Esophagus squamous epithelium (tissue), 4 donors: Measurements from ENCODE around the gene CDC42BPG.

Source experiments
- POLR2A ChIP-seq, 4 donors: fragments of 450-650 bp; IDR thresholded peaks; one replicate each; pipeline ENCODE4 v1.6.1; 2017; ENCODE audit warnings: antibody characterized with exemption in 4 of 4, mild to moderate bottlenecking in 4 of 4, moderate library complexity in 3 of 4
- TF ChIP-seq, protein P1 (sequence below), 6 experiments: fragments of 450-650 bp in 4 of 6; fragments of 200-600 bp in 2 of 6; sonication (generic) in 2 of 6; IDR thresholded peaks; one replicate each; pipeline ENCODE4 v1.5.1; 2016 to 2019; ENCODE audit warnings: antibody characterized with exemption in 6 of 6, mild to moderate bottlenecking in 4 of 6, moderate library complexity in 4 of 6

DNA sequence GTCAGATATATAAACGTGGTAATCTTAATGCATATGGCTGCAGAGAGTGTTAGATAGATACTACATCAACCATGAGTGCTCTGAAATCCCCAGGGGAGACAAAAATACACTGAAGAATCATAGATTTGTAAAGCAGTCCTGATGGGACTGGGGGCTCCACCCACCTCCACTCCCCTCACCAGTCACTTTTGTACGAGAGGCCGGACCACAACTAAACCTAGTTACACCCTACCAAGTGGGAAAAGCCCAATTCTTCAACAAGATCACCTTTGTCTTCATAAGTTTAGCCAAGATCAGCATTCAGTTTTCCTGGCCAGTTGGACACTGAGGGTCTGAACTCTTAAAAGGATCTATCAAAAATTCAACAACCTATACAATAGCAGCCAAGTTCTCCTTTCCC, 67.6 kb downstream of the CDC42BPG start:
- TF ChIP-seq, protein P1, sequence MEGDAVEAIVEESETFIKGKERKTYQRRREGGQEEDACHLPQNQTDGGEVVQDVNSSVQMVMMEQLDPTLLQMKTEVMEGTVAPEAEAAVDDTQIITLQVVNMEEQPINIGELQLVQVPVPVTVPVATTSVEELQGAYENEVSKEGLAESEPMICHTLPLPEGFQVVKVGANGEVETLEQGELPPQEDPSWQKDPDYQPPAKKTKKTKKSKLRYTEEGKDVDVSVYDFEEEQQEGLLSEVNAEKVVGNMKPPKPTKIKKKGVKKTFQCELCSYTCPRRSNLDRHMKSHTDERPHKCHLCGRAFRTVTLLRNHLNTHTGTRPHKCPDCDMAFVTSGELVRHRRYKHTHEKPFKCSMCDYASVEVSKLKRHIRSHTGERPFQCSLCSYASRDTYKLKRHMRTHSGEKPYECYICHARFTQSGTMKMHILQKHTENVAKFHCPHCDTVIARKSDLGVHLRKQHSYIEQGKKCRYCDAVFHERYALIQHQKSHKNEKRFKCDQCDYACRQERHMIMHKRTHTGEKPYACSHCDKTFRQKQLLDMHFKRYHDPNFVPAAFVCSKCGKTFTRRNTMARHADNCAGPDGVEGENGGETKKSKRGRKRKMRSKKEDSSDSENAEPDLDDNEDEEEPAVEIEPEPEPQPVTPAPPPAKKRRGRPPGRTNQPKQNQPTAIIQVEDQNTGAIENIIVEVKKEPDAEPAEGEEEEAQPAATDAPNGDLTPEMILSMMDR (IDR thresholded peaks at IDR 0.05) = no peak
- no peak for TF ChIP-seq POLR2A (IDR thresholded peaks at IDR 0.05)
